CD1c-positive myeloid dendritic cell (primary cell): ENCODE measurements around the gene SERTAD2.

ENCODE experiments used
- DNase-seq: peaks from one replicate; pipeline ENCODE4 v3.0.0-alpha.2; 2016; ENCODE audit errors: extremely low spot score

Gene SERTAD2

DNA sequence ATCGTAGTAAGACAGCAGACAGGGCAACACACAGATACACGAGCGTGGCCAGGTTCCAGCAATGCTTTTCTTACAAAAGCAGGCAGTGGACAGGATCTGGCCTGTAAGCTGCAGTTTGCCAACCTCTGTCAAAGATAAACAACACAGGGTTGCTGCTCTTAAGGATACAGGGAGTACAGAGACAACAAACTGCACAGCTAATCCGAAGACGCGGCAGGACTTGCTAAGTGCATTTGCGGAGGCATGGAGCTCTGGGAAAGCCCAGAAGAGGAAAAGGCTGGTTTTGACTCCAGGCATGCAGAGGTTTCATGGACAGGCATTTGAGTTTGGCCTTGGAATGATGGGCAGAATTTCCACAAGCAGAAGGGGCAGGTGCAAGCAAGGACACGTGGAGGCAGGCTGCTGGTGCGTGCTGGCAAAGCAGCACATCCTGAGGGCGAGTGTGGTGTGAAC lies 24.4 kb downstream of the SERTAD2 start:
- no peak for DNase-seq

DNA sequence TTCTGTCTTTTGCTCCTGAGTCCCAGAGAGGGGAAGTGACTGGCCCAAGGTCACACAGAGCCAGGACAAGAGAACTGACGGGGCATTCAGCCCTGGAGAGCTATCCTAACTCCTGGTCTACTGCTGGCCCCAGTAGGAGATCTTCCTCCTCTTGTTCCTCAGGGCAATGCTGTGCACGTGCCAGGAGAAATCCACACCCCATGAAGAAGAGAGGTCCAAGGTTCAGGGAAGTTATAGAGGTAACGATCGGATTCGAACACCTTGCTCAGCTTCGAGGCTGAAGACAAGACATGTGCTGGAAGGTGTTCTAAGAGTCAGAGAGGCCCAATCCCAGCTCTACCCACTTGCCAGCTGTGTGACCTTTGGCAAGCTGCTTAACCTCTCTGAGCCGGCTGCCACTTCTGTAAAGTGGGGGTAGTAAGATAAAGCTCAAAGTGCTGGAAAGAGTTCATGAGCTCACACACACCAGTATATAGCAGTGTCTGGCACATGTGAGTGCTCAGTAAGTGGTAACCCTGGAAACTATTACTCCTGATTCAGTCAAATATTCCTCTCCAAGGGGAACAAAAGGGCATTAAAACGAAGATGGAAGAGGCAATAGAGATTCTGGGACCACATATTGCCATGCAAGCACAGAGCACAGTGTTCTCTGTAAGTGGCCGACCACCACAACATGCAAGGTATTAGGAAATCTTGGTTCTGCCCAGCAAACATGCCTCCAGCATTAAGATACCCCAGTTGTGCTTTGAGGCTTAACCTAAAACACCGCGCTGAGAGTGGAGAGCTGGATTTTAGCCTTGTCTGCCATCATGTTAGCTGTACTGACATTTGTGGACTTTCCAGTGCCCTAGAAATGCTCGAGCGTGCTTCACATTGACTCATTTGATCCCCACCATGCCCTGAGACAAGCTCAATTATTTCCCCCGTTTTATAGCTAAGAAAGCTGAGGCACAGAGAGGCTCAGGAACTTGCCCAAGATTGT lies 25.6 kb downstream of the SERTAD2 start:
- no peak for DNase-seq

DNA sequence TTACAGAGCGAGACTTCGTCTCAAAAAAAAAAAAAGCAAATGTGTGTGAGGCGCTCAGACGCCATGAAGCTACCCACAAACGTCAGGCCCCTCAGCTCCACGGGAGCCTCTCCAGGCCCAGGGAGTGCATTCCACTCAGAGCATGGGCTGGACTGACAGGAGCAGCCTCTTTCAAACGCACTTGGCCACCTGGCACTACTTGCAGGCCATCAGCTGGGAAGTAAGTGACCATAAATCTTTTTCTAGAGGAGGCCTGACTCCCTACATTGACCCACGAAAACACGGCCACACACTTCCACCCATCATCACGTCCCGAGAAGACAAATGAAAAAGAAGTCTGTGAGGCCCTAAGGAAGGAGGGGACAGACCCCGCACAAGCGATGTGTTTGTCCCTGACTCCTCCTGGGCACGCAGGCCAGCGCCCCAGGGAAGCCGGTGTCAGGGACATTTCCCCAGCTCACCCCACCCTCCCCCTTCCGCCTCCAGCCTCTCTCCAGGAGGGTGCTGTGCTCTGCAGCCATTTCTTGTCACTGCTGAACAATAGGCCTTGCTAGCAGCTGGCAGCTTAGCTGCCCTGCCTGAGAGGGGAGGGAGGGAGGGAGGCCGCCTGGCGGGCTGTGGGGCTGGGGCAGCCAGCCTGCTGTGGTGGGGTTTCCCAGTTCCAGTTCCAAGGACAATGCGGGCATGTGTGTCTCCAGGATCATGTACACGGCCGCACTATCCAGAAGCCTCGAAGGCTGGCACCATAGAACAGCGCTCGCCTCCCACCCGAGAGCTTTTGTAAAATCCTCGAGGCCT lies 26.6 kb downstream of the SERTAD2 start:
- DNase-seq = no peak

DNA sequence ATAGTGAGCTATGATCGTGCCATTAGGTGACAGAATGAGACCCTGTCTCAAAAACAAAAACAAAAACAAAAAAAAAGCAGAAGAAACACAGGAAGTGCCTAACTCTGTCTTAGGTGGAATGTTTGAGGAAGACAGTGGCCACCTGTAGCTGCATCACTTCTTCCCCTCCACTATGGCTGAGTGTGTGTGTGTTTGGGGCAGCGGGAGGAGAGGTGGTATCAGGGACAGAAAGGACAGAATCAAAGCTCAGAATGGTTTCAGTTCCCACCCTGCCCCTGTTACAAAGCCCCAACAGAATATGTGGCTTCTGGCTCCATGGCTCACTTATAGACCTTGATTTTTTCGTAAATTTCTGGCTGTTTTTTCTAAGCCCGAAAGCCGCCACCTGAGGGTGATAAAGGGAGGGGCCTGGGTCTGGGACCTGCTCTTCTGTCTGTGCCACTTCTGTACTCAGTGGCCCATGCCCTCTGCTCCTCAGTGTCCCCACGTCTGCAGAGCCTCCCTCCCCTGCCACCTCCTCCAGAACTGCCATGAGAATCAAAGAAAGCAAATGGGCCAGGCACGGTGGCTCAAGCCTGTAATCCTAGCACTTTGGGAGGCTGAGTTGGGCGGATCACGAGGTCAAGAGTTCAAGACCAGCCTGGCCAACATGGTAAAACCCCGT lies 27.4 kb downstream of the SERTAD2 start:
- no peak for DNase-seq

DNA sequence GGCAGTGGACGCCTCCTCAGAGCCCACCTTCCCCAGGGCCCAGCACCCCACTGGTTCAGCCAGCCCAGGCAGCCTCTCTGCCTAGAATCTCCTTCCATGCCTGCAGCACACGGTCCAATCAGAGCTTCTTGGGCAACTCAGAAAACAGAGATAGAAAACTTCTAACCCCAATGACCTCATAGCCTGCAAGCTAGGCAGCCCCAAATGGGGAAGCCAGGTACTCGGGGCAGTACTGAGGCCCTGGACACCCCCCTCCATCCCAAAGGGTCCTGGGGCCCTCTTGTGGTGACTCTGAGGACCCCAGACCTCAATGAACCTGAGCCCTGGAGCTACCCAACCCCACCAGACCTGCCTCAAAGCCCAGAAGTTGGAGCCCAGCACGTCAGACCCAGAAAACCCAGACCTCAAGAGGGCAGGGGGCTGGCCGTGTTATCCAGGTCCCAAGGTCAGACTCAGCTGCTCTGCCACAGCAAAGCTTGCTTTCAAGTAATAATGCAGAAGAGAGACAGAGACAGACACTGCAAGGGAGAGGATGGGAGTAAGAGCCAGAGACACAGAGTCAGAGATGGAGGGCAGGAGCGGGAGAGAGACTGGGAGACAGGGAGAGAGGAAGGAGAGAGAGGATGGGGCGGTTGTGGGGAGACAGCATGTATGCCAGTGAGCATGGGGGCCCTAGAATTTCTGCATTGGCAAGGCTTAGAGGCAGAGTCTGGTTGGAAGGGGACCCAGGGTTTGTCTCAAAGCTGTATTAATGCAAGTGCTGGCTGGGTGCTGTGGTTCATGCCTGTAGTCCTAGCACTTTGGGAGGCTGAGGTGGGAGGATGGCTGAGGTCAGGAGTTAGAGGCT lies 28.2 kb downstream of the SERTAD2 start:
- DNase-seq = no peak

DNA sequence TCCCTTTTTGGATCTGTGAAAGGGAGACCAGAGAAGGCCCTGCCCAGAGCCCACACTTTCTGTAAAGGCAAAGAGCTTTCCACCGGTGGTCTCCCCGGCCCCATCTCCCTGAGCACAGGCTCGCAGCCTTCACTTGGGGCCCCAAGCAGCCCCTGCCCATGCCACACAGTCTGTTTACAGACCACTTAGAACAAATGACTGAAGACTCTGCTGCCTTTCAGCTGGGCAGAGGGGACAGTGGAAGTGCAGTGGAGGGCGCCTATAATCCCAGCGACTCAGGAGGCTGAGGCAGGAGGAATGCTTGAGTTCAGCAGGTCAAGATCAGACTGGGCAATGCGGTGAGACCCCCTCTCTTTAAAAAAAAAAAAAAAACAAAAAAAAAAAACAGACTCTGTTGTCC lies 28.9 kb downstream of the SERTAD2 start:
- DNase-seq = no peak

DNA sequence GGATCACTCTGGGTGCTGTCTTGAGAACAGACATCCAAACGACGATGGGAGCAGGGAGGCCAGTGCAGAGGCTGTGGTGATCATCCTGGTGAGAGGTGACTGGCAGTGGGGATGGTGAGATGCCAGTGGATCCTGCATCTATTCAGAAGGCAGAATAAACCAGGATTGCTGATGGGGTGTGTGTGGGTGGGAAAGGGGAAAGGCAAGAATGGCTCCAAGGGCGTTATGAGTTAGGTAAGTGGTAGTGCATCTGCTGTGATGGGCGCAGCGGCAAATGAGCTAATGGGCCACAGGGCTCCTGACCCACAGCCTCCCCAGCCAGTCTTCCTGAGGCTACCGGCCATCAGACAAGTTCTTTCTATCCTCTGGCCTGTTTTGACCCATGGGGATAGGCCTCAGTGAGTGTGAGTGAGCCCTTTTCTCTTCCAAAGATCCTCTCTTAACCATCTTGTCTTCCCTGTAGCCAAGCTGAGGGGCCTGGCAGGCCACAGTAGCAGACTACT lies 29.6 kb downstream of the SERTAD2 start:
- no peak for DNase-seq

DNA sequence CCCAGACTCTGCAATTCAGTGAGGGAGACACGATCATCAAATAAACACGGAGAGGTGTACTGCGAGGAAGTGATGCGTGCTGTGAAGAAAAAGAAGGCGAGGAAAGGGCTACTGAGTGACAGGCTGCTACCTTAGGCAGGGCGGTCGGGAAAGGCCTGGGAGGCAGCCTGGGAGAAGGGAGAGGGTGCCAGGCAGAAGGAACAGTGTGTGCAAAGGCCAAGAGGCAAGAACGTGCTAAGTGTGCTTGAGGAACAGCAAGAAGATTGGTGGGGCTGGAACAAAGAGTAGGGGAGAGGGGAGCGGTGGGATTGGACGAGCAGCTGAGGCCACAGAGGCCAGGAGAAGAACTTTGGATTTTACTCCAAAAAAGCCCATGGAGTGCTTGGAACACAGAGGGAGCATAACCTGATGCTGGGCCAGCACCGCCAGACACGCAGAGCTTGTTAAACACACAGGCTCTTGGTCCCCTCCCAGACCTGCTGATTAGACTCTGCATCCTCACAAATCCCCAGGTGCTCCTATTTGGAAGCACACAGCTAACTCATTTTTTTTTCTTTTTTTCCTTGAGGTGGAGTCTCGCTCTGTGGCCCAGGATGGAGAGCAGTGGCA lies 30.4 kb downstream of the SERTAD2 start:
- DNase-seq = no peak

DNA sequence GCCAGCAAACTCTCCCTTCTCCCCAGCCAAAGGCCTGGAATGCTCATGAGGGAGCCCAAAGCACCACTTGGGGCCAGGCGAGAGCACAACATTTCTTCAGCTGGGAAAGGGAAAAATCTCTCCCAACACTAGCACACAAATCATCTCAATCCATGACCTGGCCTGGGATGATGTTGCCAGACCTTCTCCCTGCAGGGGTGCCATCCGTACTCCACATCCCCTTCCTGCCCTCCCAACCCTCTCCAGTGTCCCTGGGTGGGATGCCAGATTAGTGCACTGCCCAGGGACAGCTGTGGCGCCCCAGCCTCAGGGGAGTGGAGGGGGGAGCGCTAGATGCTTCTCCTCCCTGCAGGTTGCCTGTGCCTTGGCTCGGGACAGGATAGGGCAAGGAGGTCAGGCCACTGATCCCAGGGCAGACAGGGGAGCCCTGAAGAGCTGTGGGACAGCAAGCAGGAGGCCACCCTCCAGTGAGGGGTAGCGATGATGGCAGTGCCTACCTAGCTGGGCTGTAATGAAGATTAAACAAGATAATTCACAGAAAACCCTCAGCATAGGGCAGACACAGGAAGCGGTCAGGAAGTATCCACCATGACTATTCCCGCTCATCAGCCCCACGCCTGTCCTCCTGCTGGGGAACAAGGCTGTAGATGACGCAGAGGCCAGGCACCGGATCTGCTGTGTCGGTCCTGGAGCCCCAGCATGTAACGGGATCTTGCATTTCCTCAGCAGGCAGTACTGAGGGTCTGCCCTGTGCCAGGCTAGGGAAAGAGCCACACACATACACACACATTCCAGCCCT lies 31.1 kb downstream of the SERTAD2 start:
- DNase-seq = no peak

DNA sequence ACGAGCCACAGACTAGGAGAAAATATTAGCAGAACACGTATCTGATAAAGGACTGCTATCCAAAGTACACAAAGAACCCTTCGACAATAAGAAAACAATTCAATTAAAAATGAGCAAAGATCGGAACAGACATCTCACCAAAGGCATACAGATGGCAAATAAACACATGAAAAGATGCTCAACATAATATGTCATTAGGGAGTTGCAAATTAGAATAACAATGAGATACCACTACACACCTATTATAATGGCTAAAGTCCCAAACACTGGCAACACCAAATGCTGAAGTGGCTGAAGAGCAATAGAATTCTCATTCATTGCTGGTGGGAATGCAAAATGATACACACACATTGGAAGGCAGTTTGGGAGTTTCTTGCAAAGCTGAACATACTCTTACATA lies 33.1 kb downstream of the SERTAD2 start:
- DNase-seq = no peak

DNA sequence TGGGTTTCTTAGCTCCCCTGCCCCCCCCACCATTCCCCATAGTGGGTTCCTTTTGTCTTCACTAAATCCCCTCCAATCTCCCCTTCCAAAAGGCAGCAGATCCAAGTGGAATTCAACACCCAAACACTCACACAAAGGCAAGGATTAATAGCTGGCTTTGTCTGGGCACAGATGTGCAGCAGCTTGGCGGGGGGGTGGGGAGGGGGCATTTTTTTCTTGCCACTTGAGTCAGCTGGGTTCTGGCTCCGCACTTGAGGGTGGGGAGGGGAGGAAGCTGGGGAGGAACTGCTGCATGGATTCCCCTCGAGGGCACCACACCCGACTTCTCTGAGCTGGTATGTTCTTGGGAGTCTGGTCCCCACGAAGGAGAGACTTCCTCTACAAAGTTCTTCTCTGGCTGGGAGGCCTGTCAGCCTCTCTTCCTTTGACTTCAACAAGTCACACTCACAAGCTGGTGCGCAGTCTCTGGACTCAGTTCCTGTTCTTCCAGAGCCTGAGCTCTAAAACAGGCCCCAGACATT lies 36.0 kb downstream of the SERTAD2 start:
- DNase-seq = no peak

DNA sequence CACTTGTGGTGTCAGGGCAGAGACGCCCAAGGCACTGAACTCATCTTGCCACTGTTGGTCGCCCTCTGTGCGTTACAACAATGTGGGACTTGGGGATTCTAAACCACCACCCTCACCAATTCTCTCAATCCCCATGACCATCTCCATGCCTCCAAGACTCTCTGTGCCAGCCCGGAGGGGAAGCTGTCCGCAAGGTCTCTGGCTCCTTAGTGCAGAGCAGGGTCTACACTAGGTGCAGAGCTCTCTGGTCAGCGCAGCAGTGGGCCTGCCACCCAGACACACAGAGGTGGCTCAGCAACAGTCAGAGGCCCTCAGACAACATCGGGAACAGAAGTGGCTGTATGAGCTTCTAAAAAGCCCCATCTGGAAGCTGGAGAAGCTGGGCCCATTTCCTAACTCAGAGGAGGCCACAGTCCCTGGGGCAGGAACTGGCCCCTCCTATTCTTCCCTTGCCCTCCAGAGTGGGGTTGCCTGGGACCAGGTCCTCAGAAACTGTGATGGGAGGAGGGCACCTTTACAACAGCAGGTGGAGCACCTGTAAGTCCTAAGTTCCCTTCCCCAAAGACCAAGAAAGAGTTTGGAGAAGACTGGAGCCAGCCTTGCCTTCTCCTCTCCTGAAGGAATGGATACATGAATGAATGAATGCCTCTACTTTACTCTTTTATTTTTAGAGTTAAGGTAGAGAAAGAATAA lies 37.7 kb downstream of the SERTAD2 start:
- DNase-seq = no peak

DNA sequence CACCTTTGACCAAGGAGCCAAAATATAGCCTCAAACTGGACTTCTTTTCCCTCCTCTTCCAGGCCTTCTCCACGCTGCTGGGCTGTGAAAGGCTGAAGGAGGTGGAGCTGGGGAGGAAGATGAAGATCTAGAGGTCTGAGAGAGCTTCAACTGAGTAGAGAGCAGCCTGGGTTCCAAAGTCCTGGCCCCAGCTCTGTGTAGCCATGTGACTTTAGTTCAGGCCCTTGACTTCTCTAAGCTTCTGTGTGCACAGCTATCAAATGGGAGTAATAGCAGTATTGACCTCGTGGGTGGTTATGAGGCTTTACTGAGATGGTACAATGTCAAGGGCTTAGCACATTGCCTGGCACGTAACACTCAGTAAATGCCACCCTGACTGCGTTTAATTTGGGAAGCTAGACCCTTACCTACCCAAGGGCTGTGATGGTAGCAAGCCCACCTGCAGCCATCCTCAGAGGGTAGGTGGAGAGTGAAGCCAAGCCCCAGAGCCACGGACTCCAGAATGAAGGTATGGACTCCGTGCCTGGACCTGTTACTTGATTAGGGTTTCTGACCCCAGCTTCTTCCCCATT lies 38.4 kb downstream of the SERTAD2 start:
- DNase-seq = no peak

DNA sequence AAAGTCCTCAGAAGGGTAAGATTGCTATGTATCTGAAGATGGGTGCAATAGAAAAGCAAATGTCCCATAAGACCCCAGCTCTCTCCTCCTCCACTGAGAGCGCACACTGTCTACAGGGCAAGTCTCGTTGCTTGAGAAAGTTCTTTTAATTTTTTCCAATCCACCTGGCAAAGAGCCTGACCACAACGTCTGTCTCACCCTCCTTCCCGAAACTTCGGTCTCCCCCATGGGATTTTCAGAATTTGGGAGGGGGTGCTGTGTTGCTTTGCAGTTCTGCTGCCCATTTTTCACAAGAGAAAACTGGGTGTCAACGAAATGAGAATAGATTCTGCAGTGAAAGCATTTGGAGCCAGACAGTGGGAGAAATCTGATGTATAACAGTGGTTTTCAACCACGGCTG lies 40.4 kb downstream of the SERTAD2 start:
- DNase-seq = no peak

DNA sequence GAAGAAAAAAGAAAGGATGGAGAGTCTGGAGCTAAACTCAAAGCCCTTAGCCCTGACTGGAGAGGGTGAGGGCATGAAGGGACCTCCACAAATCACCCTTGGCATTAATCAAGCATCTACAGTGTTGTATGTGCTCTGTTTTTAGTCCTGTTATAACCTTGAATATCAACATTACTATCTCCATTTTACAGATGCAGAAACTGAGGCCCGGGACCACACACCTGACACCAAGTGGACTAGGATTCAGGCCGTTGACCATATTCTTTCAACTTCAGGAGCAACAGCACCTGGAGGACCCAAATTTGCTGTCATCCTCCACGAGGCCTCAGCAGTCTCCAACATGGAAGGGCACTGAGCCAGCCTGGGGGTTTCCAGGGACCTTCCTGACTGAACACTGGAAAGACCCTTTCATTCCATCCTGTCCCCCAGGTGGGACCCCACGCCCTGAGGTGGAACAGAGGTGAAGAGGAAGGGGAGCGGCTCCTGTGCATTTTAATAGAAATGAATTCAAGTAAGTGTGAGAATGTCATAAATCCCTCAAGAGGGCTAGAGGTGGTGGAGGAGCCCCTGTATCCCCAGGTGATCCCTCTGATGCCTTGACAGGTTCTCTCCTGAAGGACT lies 41.0 kb downstream of the SERTAD2 start:
- no peak for DNase-seq

DNA sequence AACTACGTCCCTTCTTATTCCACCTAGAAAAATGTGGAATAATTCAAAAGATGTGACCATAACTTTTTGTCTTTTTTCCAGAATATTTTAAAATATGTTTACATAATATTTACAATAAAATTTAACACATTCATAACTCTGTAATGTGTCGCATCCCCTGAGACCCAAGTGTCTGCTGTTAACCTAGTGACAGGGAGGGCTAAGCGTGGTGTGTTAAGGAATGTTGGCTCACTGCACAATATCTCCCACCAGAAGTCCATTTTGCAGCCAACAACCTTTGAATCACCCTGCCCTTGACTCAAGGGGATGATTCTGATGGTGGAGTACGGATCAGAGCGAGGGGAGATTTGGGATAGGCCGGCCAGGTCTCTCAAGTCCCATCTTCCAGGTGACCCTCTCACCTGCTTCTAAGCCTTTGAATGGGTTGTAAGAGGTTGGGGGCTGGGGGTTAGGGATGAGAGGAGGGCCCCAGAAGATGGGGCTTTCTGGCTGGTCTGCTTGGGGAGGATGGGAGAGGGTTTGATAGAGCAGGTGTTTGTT lies 43.3 kb downstream of the SERTAD2 start:
- no peak for DNase-seq

DNA sequence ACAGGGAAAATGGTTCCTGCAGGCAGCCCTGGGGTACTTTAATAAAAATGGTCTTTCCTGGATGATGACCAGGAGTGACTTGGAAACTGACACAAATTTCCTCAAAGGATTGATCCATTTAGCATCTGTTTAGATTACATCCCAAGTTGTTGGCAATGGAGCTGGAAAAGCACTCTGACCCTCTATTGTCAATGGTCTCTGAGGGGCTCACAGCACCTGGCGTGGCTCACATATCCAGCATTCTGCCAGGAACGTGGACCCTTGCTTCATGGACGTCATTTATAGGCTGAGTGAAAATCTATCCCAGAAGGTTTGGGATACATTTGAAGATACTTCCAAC lies 43.8 kb downstream of the SERTAD2 start:
- no peak for DNase-seq
